A549 (cell line): ENCODE results near the gene PADI2. TPM values are rescaled to one million over a fixed set of nuclear protein-coding genes. Genes with fewer than 3 reads are reported as not detected.

ENCODE experiments used
- ATAC-seq, 2 experiments: fragments of 200-7000 bp in 1 of 2; fragments of >200 bp in 1 of 2; cut with Nextera tagmentation in 1 of 2; cut with Tn5 transposase in 1 of 2; 3 replicates each; pipeline versions ENCODE4 v1.8.0 to v1.9.1; 2018 to 2020; ENCODE audit warnings: mild to moderate bottlenecking in 1 of 2, moderate library complexity in 1 of 2
- CTCF ChIA-PET: fragments of 300-600 bp; sonication (Branson Sonifier 250); formaldehyde crosslinking; extraction: SDS; loops from one replicate; lab custom pipeline; 2021; ENCODE audit warnings: antibody characterized with exemption, inconsistent platforms; lab: Yijun Ruan, JAX
- POLR2A ChIA-PET: fragments of 350-600 bp; formaldehyde crosslinking; extraction: SDS; loops from one replicate; lab custom pipeline; 2021; ENCODE audit warnings: antibody characterized with exemption, inconsistent platforms; lab: Yijun Ruan, JAX
- DNase-seq, 2 experiments: peaks; one replicate each; pipeline versions ENCODE4 v3.0.0 to v3.0.0-alpha.2; 2011 to 2016; ENCODE audit warnings: low read depth in 1 of 2, low spot score in 1 of 2
- FAIRE-seq: peaks from 2 replicates; lab custom pipeline; 2011; peaks lifted over from hg19 to GRCh38; lab: Jason Lieb, UNC
- H3K27ac ChIP-seq, 2 experiments: fragments of >200 bp; sonication (Bioruptor Twin); formaldehyde crosslinking; 3 replicates each; pipeline ENCODE4 v1.5.1; 2016 to 2017
- H3K4me1 ChIP-seq: fragments of >200 bp; sonication (Bioruptor Twin); formaldehyde crosslinking; 3 replicates; pipeline ENCODE4 v1.6.1; 2016
- H3K4me2 ChIP-seq: fragments of >200 bp; sonication (Bioruptor Twin); formaldehyde crosslinking; 3 replicates; pipeline ENCODE4 v1.6.1; 2016
- H3K4me3 ChIP-seq: fragments of >200 bp; sonication (Bioruptor Twin); formaldehyde crosslinking; 3 replicates; pipeline ENCODE4 v1.5.1; 2016
- H3K9me3 ChIP-seq: fragments of >200 bp; sonication (Bioruptor Twin); formaldehyde crosslinking; 3 replicates; pipeline ENCODE4 v1.6.1; 2016
- BHLHE40 ChIP-seq: IDR thresholded peaks from 2 replicates; pipeline ENCODE4 v1.6.1; 2012; ENCODE audit warnings: low read depth, low read length, inconsistent platforms
- CBX8 ChIP-seq: fragments of 200-600 bp; sonication (generic); IDR thresholded peaks from 2 replicates; pipeline ENCODE4 v1.6.1; 2016
- CEBPB ChIP-seq, 2 experiments: fragments of >200 bp in 1 of 2; sonication (Bioruptor Twin) in 1 of 2; formaldehyde crosslinking in 1 of 2; IDR thresholded peaks; 2 replicates each; pipeline ENCODE4 v1.6.1; 2012 to 2016
- FOSL2 ChIP-seq, 2 experiments: fragments of 450-650 bp in 1 of 2; fragments of >200 bp in 1 of 2; sonication (Bioruptor Twin) in 1 of 2; formaldehyde crosslinking; IDR thresholded peaks; 2 replicates each; pipeline versions ENCODE4 v1.5.0 to v1.6.1; 2016 to 2020; ENCODE audit warnings: mild to moderate bottlenecking in 1 of 2, moderate library complexity in 1 of 2
- FOXS1 ChIP-seq: fragments of 250-450 bp; sonication (Bioruptor Pico); IDR thresholded peaks from 2 replicates; pipeline ENCODE4 v1.5.0; 2020; ENCODE audit warnings: mild to moderate bottlenecking, moderate library complexity
- HMGXB4 ChIP-seq: fragments of 250-450 bp; sonication (Bioruptor Pico); IDR thresholded peaks from 2 replicates; pipeline ENCODE4 v1.5.0; 2021; ENCODE audit warnings: mild to moderate bottlenecking, moderate library complexity, borderline replicate concordance
- HOXA7 ChIP-seq: fragments of 250-450 bp; sonication (Bioruptor Pico); IDR thresholded peaks from 2 replicates; pipeline ENCODE4 v1.5.0; 2020; ENCODE audit warnings: mild to moderate bottlenecking, moderate library complexity
- HOXB13 ChIP-seq: fragments of 250-450 bp; sonication (Bioruptor Pico); IDR thresholded peaks from 2 replicates; pipeline ENCODE4 v1.5.0; 2020; ENCODE audit warnings: low read depth, mild to moderate bottlenecking, moderate library complexity
- JUN ChIP-seq, 2 experiments: fragments of >200 bp; sonication (Bioruptor Twin); formaldehyde crosslinking; IDR thresholded peaks; 2 replicates in 1 of 2; 3 replicates in 1 of 2; pipeline ENCODE4 v1.6.1; 2016 to 2017
- JUNB ChIP-seq: fragments of >200 bp; sonication (Bioruptor Twin); formaldehyde crosslinking; IDR thresholded peaks from 2 replicates; pipeline ENCODE4 v1.6.1; 2016
- MAFK ChIP-seq: fragments of 450-650 bp; IDR thresholded peaks from 2 replicates; pipeline ENCODE4 v1.6.1; 2014; ENCODE audit not compliant: partially characterized antibody
- NFE2L2 ChIP-seq: fragments of 150-350 bp; conservative IDR thresholded peaks from 2 replicates; pipeline ENCODE4 v1.6.1; 2014; ENCODE audit warnings: low read length
- NPAS2 ChIP-seq: fragments of 250-450 bp; sonication (Bioruptor Pico); IDR thresholded peaks from 2 replicates; pipeline ENCODE4 v1.8.0; 2022; ENCODE audit warnings: mild to moderate bottlenecking, moderate library complexity, borderline replicate concordance
- PHF8 ChIP-seq: fragments of 200-600 bp; sonication (generic); IDR thresholded peaks from 2 replicates; pipeline ENCODE4 v1.6.1; 2016; ENCODE audit warnings: low read depth, mild to moderate bottlenecking, antibody characterized with exemption, moderate library complexity, borderline replicate concordance
- POLR2AphosphoS2 ChIP-seq: conservative IDR thresholded peaks from 2 replicates; pipeline ENCODE4 v1.6.1; 2012; ENCODE audit warnings: low read length, improper control_type of control experiment, inconsistent platforms
- RAD21 ChIP-seq, 2 experiments: fragments of >200 bp in 1 of 2; sonication (Bioruptor Twin) in 1 of 2; formaldehyde crosslinking in 1 of 2; IDR thresholded peaks in 1 of 2; conservative IDR thresholded peaks in 1 of 2; 2 replicates in 1 of 2; 3 replicates in 1 of 2; pipeline ENCODE4 v1.6.1; 2012 to 2018; ENCODE audit warnings: inconsistent platforms in 1 of 2
- RCOR1 ChIP-seq: fragments of 150-350 bp; IDR thresholded peaks from 2 replicates; pipeline ENCODE4 v1.6.1; 2014; ENCODE audit warnings: antibody characterized with exemption, low read length, low read depth
- RNF2 ChIP-seq: fragments of 200-600 bp; sonication (generic); IDR thresholded peaks from 2 replicates; pipeline ENCODE4 v1.6.1; 2016; ENCODE audit warnings: low read depth, mild to moderate bottlenecking, antibody characterized with exemption, moderate library complexity, borderline replicate concordance
- SMC3 ChIP-seq: fragments of >200 bp; sonication (Bioruptor Twin); formaldehyde crosslinking; IDR thresholded peaks from 3 replicates; pipeline ENCODE4 v1.6.1; 2018; ENCODE audit warnings: inconsistent platforms
- TFCP2L1 ChIP-seq: fragments of 250-450 bp; sonication (Bioruptor Pico); IDR thresholded peaks from 2 replicates; pipeline ENCODE4 v1.5.0; 2021; ENCODE audit warnings: mild to moderate bottlenecking
- USF2 ChIP-seq: fragments of 450-650 bp; IDR thresholded peaks from 2 replicates; pipeline ENCODE4 v1.6.1; 2014; ENCODE audit warnings: antibody characterized with exemption
- WGBS: methylation state at CpG from one replicate; pipeline ENCODE4 v1.1.6; 2017; ENCODE audit errors: missing lambda C conversion rate; 5-methylcytosine and 5-hydroxymethylcytosine counted together
- polyA plus RNA-seq, 4 experiments: library from polyadenylated mRNA; depleted of rRNA in 3 of 4; stranded (reverse); fragments of >200 nt; fragmentation: RNase III in 1 of 4; extraction: RNeasy Plus Mini Kit Qiagen cat#74134 plus additional on column Dnase treatment in 1 of 4; gene quantifications; 2 replicates in 3 of 4; 3 replicates in 1 of 4; pipeline ENCODE4 v1.2.3, GENCODE V29; 2011 to 2017
- TF ChIP-seq, protein P1 (sequence below): fragments of 200-600 bp; sonication (generic); IDR thresholded peaks from 2 replicates; pipeline ENCODE4 v1.6.1; 2016; ENCODE audit warnings: antibody characterized with exemption, mild to moderate bottlenecking, moderate library complexity
- TF ChIP-seq, protein P2 (sequence below): fragments of >200 bp; sonication (Bioruptor Twin); formaldehyde crosslinking; IDR thresholded peaks from 2 replicates; pipeline ENCODE4 v1.6.1; 2016
- TF ChIP-seq, protein P3 (sequence below): fragments of 250-450 bp; sonication (Bioruptor Pico); IDR thresholded peaks from 2 replicates; pipeline ENCODE4 v1.5.0; 2020; ENCODE audit warnings: low read depth, mild to moderate bottlenecking, moderate library complexity

Gene PADI2
- polyA plus RNA-seq, 2 of the 4 experiments (the other 2 are of a cell fraction) = 1.1 to 1.3 TPM

DNA sequence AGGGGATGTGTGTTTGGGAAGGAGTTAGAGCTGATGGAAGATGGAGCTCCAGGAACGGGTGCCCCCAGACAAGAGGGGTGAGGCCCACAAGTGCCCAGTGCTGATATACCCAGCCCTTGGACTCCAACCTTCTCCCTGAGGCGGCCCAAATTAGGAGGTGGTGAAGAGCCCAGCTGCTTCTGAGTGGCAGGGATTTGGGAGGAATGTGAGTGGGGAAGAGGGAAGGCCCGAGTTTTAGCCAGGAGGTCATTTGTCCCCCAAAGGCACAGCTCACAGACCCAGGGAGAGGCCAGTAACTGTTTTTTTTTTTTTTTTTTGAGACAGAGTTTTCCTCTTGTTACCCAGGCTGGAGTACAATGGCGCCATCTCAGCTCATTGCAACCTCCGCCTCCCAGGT lies 1.2 kb upstream of the PADI2 start:
- TF ChIP-seq, protein P1, sequence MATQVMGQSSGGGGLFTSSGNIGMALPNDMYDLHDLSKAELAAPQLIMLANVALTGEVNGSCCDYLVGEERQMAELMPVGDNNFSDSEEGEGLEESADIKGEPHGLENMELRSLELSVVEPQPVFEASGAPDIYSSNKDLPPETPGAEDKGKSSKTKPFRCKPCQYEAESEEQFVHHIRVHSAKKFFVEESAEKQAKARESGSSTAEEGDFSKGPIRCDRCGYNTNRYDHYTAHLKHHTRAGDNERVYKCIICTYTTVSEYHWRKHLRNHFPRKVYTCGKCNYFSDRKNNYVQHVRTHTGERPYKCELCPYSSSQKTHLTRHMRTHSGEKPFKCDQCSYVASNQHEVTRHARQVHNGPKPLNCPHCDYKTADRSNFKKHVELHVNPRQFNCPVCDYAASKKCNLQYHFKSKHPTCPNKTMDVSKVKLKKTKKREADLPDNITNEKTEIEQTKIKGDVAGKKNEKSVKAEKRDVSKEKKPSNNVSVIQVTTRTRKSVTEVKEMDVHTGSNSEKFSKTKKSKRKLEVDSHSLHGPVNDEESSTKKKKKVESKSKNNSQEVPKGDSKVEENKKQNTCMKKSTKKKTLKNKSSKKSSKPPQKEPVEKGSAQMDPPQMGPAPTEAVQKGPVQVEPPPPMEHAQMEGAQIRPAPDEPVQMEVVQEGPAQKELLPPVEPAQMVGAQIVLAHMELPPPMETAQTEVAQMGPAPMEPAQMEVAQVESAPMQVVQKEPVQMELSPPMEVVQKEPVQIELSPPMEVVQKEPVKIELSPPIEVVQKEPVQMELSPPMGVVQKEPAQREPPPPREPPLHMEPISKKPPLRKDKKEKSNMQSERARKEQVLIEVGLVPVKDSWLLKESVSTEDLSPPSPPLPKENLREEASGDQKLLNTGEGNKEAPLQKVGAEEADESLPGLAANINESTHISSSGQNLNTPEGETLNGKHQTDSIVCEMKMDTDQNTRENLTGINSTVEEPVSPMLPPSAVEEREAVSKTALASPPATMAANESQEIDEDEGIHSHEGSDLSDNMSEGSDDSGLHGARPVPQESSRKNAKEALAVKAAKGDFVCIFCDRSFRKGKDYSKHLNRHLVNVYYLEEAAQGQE = no peak
- TF ChIP-seq FOSL2 (IDR thresholded peaks at IDR 0.05) (no peak), FOSL2 (CRISPR knock-in tag; IDR thresholded peaks at IDR 0.05) (no peak), TFCP2L1 (CRISPR knock-in tag) (no peak), JUNB (no peak), HOXB13 (CRISPR knock-in tag) (no peak), RNF2 (no peak), POLR2AphosphoS2 (no peak), NPAS2 (CRISPR knock-in tag) (no peak), FOXS1 (no peak), BHLHE40 (no peak), MAFK (no peak)
- TF ChIP-seq, protein P2, sequence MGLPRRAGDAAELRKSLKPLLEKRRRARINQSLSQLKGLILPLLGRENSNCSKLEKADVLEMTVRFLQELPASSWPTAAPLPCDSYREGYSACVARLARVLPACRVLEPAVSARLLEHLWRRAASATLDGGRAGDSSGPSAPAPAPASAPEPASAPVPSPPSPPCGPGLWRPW = no peak
- H3K9me3 ChIP-seq = no peaks in the 10 kb centered on the region
- WGBS = 90% methylated on average over 5 of the region's 5 CpGs
- ChIA-PET POLR2A (no interaction called here), CTCF (interaction anchor here (0.7 to 13.4 kb wide), 7 partner anchors 59 to 357 kb away, joined by 3 to 380 read pairs (median 5); no protein-coding TSS in a partner anchor)
- H3K4me1 ChIP-seq = peaks cover 26% of the 10 kb centered on the region
- no peak overlapping the region for H3K4me3 ChIP-seq
- FAIRE-seq (no peak), DNase-seq (no peak), ATAC-seq (no peak)
- no peak overlapping the region for H3K4me2 ChIP-seq
- peak overlapping the region in 1 of 2 experiments; percentile 76; a peak in 1 of 6 replicates for H3K27ac ChIP-seq

DNA sequence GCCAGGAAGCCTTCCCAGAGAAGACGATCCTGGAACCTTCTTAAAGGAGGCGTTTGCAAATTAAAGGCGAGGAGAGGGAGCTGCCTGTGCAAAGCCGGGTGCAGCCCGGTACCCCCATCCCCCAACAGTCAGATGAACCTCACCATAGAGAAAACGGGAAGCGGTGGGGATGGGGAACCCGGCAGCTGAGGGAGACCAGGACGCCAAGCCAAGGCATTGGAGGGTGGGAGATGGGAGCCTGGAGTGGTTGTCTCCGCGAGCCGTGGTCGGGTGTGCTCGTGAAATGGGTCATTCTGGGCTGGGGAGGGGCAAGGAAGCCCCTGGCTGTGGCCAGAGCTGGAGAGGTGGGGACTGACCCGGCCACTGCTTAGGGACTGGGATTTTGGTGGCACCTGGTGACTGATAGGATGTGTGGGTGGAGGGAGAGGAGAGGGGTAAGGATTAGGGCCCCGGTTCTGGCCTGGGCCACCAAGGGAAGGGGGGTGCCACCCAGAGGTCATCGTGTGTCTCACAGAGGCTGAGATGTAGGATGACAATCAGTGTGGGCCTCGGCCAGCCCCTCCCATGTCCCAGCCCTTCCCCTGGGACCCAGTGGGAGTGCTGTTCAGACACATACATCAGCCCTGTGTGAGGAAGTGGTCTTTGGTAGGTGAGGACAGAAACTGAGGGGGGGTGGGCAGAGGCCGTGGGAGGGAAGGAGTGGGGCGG lies 676 bp upstream of the PADI2 start:
- H3K4me2 ChIP-seq = peak overlapping the region; percentile 82
- ChIA-PET POLR2A (no interaction called here), CTCF (interaction anchor here (0.7 to 13.4 kb wide), 7 partner anchors 11 to 357 kb away, joined by 3 to 380 read pairs (median 5); no protein-coding TSS in a partner anchor)
- WGBS = 63% methylated on average over 18 of the region's 20 CpGs
- ATAC-seq = peak in 1 of 2 experiments; percentile 11; a peak in 4 of 6 replicates
- peak overlapping the region; percentile 52 for H3K4me3 ChIP-seq
- H3K9me3 ChIP-seq = no peaks in the 10 kb centered on the region
- peaks cover 22% of the 10 kb centered on the region for H3K4me1 ChIP-seq
- peak overlapping the region; percentile 50 to 76; a peak in 4 of 6 replicates for H3K27ac ChIP-seq
- no peak for FAIRE-seq
- no peak for DNase-seq
- TF ChIP-seq PHF8 (no peak), NPAS2 (CRISPR knock-in tag) (no peak), SMC3 (no peak), RAD21 (conservative IDR thresholded peaks at IDR 0.05 in 1 of 2, IDR thresholded peaks at IDR 0.05 in 1 of 2) (no peak), HMGXB4 (no peak), CBX8 (no peak), RCOR1 (no peak), USF2 (no peak), JUN (IDR thresholded peaks at IDR 0.05) (no peak), HOXA7 (CRISPR knock-in tag) (no peak), NFE2L2 (no peak), CEBPB (IDR thresholded peaks at IDR 0.05) (no peak)
- TF ChIP-seq, protein P3, sequence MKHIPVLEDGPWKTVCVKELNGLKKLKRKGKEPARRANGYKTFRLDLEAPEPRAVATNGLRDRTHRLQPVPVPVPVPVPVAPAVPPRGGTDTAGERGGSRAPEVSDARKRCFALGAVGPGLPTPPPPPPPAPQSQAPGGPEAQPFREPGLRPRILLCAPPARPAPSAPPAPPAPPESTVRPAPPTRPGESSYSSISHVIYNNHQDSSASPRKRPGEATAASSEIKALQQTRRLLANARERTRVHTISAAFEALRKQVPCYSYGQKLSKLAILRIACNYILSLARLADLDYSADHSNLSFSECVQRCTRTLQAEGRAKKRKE = no peak
- TF ChIP-seq, protein P1 = no peak
